ENCODE data around the gene GP1BB. TPM values are rescaled to one million over a fixed set of nuclear protein-coding genes. Genes with fewer than 3 reads are reported as not detected.

Gene GP1BB
- total RNA-seq, 1 donor from 2014 or later, result 0.95 TPM

GRCh38 chr22:19716041-19716828 is 7.1 kb upstream of the GP1BB start:
- Mint-ChIP-seq H3K4me3 (ENCODE audit: unreplicated experiment) (no peak overlapping the region), H3K4me1 (ENCODE audit: low read depth, unreplicated experiment) (peaks cover 2% of the 10 kb centered on the region), H3K36me3 (ENCODE audit: low read depth, unreplicated experiment) (peaks cover 11% of the 10 kb centered on the region), H3K27me3 (ENCODE audit: low read depth, unreplicated experiment) (peaks cover 50% of the 10 kb centered on the region), H3K27ac (ENCODE audit: unreplicated experiment) (no peak overlapping the region), H3K9me3 (ENCODE audit: unreplicated experiment) (peaks cover 6% of the 10 kb centered on the region)
- Histone ChIP-seq H3K79me2 (ENCODE audit: insufficient read depth, low read length) (peaks cover 23% of the 10 kb centered on the region), H2AFZ (ENCODE audit: low read depth, low read length) (no peak overlapping the region), H3K36me3 (ENCODE audit: insufficient read depth, low read length) (peaks cover 5% of the 10 kb centered on the region), H3K4me2 (ENCODE audit: low read length) (no peak overlapping the region), H3K27me3 (ENCODE audit: insufficient read depth, low read length) (no peaks in the 10 kb centered on the region), H4K20me1 (ENCODE audit: insufficient read depth, low read length) (peaks cover 38% of the 10 kb centered on the region), H3K27ac (ENCODE audit: low read depth, low read length) (no peak overlapping the region), H3K4me3 (ENCODE audit: insufficient read depth, low read depth, low read length) (no peak overlapping the region), H3K4me1 (ENCODE audit: insufficient read depth, low read length) (peaks cover 19% of the 10 kb centered on the region), H3K9me3 (ENCODE audit: insufficient read depth, low read depth, low read length) (no peaks in the 10 kb centered on the region), H3K9ac (ENCODE audit: low read length) (no peak overlapping the region)
- no peak for DNase-seq (ENCODE audit: low read depth)
- no peak for TF ChIP-seq CTCF (IDR thresholded peaks at IDR 0.05; ENCODE audit: insufficient read depth, low read depth, low read length)
- TF ChIP-seq EZH2 (IDR thresholded peaks at IDR 0.05; ENCODE audit: insufficient read depth, low read length), result no peak
- FAIRE-seq, result no peak

- Histone ChIP-seq H3K27ac (ENCODE audit: low read depth, low read length) (no peak overlapping the region), H3K4me3 (ENCODE audit: insufficient read depth, low read depth, low read length) (no peak overlapping the region), H3K27me3 (ENCODE audit: insufficient read depth, low read length) (no peaks in the 10 kb centered on the region), H3K36me3 (ENCODE audit: insufficient read depth, low read length) (peaks cover 5% of the 10 kb centered on the region), H3K9ac (ENCODE audit: low read length) (no peak overlapping the region), H4K20me1 (ENCODE audit: insufficient read depth, low read length) (peaks cover 40% of the 10 kb centered on the region), H3K4me1 (ENCODE audit: insufficient read depth, low read length) (peaks cover 19% of the 10 kb centered on the region), H3K4me2 (ENCODE audit: low read length) (no peak overlapping the region), H2AFZ (ENCODE audit: low read depth, low read length) (no peak overlapping the region), H3K79me2 (ENCODE audit: insufficient read depth, low read length) (peaks cover 23% of the 10 kb centered on the region), H3K9me3 (ENCODE audit: insufficient read depth, low read depth, low read length) (no peaks in the 10 kb centered on the region)
- Mint-ChIP-seq H3K4me1 (ENCODE audit: low read depth, unreplicated experiment) (peaks cover 2% of the 10 kb centered on the region), H3K27ac (ENCODE audit: unreplicated experiment) (no peak overlapping the region), H3K9me3 (ENCODE audit: unreplicated experiment) (peaks cover 6% of the 10 kb centered on the region), H3K4me3 (ENCODE audit: unreplicated experiment) (no peak overlapping the region), H3K27me3 (ENCODE audit: low read depth, unreplicated experiment) (peaks cover 51% of the 10 kb centered on the region), H3K36me3 (ENCODE audit: low read depth, unreplicated experiment) (peaks cover 11% of the 10 kb centered on the region)
- no peak for TF ChIP-seq CTCF (IDR thresholded peaks at IDR 0.05; ENCODE audit: insufficient read depth, low read depth, low read length)
- TF ChIP-seq EZH2 (IDR thresholded peaks at IDR 0.05; ENCODE audit: insufficient read depth, low read length), result no peak
- FAIRE-seq (no peak), DNase-seq (ENCODE audit: low read depth) (no peak)
Measured at GRCh38 chr22:19716829-19717105, 6.6 kb upstream of the GP1BB start.

DNA sequence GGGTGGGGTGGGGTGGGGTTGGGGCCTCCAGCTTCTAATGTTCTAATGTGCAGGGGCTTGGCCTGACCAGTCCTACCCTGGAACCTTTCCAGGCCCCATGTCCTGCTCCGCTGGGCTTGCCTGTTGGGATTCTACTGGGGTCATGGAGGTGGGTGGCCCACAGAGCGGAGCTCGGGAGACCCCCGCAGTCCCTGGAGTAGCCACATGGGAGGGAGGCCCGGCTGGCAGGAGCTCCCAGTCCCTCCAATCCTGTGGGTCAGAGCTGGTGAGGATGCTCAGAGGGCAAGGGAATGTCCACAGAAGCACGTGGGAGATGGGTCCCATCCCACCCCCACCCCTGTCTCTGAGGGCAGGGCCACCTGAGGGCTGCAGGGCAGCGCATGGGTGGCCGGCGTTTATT is 6.2 kb upstream of the GP1BB start:
- peak overlapping the region; percentile 92 for H3K4me2 ChIP-seq (ENCODE audit: low read length)
- no peak for DNase-seq (ENCODE audit: low read depth)
- peaks cover 48% of the 10 kb centered on the region for H3K27me3 Mint-ChIP-seq (ENCODE audit: low read depth, unreplicated experiment)
- H3K27me3 ChIP-seq (ENCODE audit: insufficient read depth, low read length), result no peaks in the 10 kb centered on the region
- no peak overlapping the region for H3K27ac ChIP-seq (ENCODE audit: low read depth, low read length)
- peaks cover 11% of the 10 kb centered on the region for H3K36me3 Mint-ChIP-seq (ENCODE audit: low read depth, unreplicated experiment)
- no peak overlapping the region for H2AFZ ChIP-seq (ENCODE audit: low read depth, low read length)
- no peak overlapping the region for H3K9ac ChIP-seq (ENCODE audit: low read length)
- H3K4me3 Mint-ChIP-seq (ENCODE audit: unreplicated experiment), result no peak overlapping the region
- no peak overlapping the region for H3K27ac Mint-ChIP-seq (ENCODE audit: unreplicated experiment)
- no peaks in the 10 kb centered on the region for H3K9me3 ChIP-seq (ENCODE audit: insufficient read depth, low read depth, low read length)
- H3K4me3 ChIP-seq (ENCODE audit: insufficient read depth, low read depth, low read length), result no peak overlapping the region
- TF ChIP-seq EZH2 (IDR thresholded peaks at IDR 0.05; ENCODE audit: insufficient read depth, low read length) (no peak), CTCF (IDR thresholded peaks at IDR 0.05; ENCODE audit: insufficient read depth, low read depth, low read length) (no peak)
- peaks cover 40% of the 10 kb centered on the region for H4K20me1 ChIP-seq (ENCODE audit: insufficient read depth, low read length)
- H3K4me1 Mint-ChIP-seq (ENCODE audit: low read depth, unreplicated experiment), result peaks cover 2% of the 10 kb centered on the region
- H3K4me1 ChIP-seq (ENCODE audit: insufficient read depth, low read length), result peaks cover 19% of the 10 kb centered on the region
- H3K36me3 ChIP-seq (ENCODE audit: insufficient read depth, low read length), result peaks cover 5% of the 10 kb centered on the region
- H3K79me2 ChIP-seq (ENCODE audit: insufficient read depth, low read length), result peaks cover 23% of the 10 kb centered on the region
- peaks cover 6% of the 10 kb centered on the region for H3K9me3 Mint-ChIP-seq (ENCODE audit: unreplicated experiment)
- no peak for FAIRE-seq

Data from astrocyte (in vitro differentiated cells and primary cell).